Measurements from ENCODE around the gene MXI1. TPM values are rescaled to one million over a fixed set of nuclear protein-coding genes. Genes with fewer than 3 reads are reported as not detected.

The MXI1 gene
- total RNA-seq, 1 experiment from 2014 or later, result 17.3 TPM

DNA sequence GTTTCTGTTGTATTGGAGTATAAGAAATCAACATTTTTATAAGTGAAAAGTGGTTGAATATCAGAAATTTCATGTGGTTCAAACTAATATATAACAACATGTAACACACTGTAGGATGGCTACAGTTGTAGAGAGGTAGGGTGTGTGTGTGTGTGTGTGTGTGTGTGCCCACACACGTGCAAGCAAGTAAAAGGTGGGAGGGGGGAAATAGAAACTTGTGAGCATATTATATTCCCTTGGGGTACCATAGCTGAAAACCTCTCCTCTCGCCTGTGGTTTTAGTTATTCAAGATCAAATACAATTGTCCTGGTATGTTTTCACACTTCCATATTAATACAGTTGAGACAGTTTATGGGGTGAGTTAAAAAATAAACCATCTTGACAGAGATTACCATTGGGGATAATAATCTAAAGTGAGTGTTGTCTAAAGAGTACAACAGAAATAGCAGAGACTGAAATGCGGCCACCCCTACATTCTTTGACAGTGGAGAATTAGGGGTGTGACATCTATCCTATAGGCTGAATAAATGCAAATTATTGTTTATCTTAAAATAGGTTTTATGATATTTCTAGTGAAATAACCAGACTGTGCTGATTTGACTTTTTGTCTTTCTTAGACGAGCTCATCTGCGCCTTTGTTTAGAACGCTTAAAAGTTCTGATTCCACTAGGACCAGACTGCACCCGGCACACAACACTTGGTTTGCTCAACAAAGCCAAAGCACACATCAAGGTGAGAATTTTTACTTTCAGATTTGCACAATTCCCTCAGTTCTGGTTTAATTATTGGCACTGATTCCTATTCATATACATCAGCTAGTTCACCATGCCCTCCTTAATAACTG lies 71.4 kb downstream of the MXI1 start:
- Histone ChIP-seq H3K4me3 (ENCODE audit: low read depth, low read length, poor library complexity, severe bottlenecking) (no peak overlapping the region), H3K27ac (ENCODE audit: low read depth, low read length, poor library complexity, severe bottlenecking) (no peak overlapping the region), H3K36me3 (ENCODE audit: insufficient read depth, low read length, poor library complexity, severe bottlenecking) (no peaks in the 10 kb centered on the region), H3K27me3 (replicated peaks; ENCODE audit: insufficient read depth, low read depth, low read length, poor library complexity) (no peaks in the 10 kb centered on the region), H3K9me3 (ENCODE audit: low read depth, low read length, poor library complexity, severe bottlenecking) (no peaks in the 10 kb centered on the region), H3K4me1 (ENCODE audit: insufficient read depth, low read length, poor library complexity, severe bottlenecking) (peaks cover 15% of the 10 kb centered on the region)
- BruUV-seq (replicated peaks), result no TSS peak
- ChIA-PET CTCF (interaction anchor here (1.0 kb wide), 1 partner anchor 141 kb away, joined by 3 read pairs; no protein-coding TSS in a partner anchor), POLR2A (ENCODE audit: low non-redundant PET) (no interaction called here)
- no peak for TF ChIP-seq EZH2 (IDR thresholded peaks at IDR 0.05; ENCODE audit: borderline replicate concordance, low read depth, low read length, poor library complexity, severe bottlenecking)
- TF ChIP-seq, protein P1, sequence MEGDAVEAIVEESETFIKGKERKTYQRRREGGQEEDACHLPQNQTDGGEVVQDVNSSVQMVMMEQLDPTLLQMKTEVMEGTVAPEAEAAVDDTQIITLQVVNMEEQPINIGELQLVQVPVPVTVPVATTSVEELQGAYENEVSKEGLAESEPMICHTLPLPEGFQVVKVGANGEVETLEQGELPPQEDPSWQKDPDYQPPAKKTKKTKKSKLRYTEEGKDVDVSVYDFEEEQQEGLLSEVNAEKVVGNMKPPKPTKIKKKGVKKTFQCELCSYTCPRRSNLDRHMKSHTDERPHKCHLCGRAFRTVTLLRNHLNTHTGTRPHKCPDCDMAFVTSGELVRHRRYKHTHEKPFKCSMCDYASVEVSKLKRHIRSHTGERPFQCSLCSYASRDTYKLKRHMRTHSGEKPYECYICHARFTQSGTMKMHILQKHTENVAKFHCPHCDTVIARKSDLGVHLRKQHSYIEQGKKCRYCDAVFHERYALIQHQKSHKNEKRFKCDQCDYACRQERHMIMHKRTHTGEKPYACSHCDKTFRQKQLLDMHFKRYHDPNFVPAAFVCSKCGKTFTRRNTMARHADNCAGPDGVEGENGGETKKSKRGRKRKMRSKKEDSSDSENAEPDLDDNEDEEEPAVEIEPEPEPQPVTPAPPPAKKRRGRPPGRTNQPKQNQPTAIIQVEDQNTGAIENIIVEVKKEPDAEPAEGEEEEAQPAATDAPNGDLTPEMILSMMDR (conservative IDR thresholded peaks at IDR 0.05; ENCODE audit: low read depth, low read length), result no peak
- no peak for DNase-seq (ENCODE audit: low spot score)
- intact Hi-C loops (cut with micrococcal nuclease; ENCODE audit: unreplicated experiment), result loop anchor here (1.0 to 10.0 kb wide), 5 partner anchors 51 to 394 kb away; no protein-coding TSS in a partner anchor

DNA sequence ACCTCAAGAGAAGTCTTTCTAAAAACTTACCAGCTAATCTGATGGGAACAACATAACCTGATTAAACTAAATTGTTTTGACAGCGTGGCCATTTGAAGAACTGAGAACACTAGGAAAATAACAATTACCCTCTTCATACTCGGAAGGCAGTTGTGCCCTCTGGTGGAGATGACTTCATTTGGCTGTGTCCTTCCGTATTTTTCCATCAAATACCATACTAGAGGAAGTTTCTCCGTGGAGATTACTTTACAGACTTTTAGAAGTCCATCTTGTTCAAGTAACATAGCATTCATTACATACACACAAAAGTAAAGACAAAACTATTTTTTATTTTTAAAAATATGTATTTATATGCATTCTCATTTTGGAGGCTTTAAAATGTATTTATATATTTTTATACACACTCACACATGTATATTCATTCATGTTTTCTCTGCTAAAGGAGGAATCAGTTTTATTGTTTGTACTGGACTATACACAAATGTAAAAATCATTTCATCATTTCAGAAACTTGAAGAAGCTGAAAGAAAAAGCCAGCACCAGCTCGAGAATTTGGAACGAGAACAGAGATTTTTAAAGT lies 72.1 kb downstream of the MXI1 start:
- H3K36me3 ChIP-seq (ENCODE audit: insufficient read depth, low read length, poor library complexity, severe bottlenecking), result no peaks in the 10 kb centered on the region
- DNase-seq (ENCODE audit: low spot score), result peak; percentile 78
- BruUV-seq (replicated peaks), result no TSS peak
- H3K4me1 ChIP-seq (ENCODE audit: insufficient read depth, low read length, poor library complexity, severe bottlenecking), result peaks cover 8% of the 10 kb centered on the region
- POLR2A ChIA-PET (ENCODE audit: low non-redundant PET), result no interaction called here
- H3K27ac ChIP-seq (ENCODE audit: low read depth, low read length, poor library complexity, severe bottlenecking), result no peak overlapping the region
- H3K4me3 ChIP-seq (ENCODE audit: low read depth, low read length, poor library complexity, severe bottlenecking), result no peak overlapping the region
- no peaks in the 10 kb centered on the region for H3K27me3 ChIP-seq (replicated peaks; ENCODE audit: insufficient read depth, low read depth, low read length, poor library complexity)
- TF ChIP-seq, protein P1 (conservative IDR thresholded peaks at IDR 0.05; ENCODE audit: low read depth, low read length), result peak; percentile 83
- no peak for TF ChIP-seq EZH2 (IDR thresholded peaks at IDR 0.05; ENCODE audit: borderline replicate concordance, low read depth, low read length, poor library complexity, severe bottlenecking)
- intact Hi-C loops (cut with micrococcal nuclease; ENCODE audit: unreplicated experiment), result loop anchor here (1.0 to 10.0 kb wide), 5 partner anchors 52 to 395 kb away; no protein-coding TSS in a partner anchor
- H3K9me3 ChIP-seq (ENCODE audit: low read depth, low read length, poor library complexity, severe bottlenecking), result no peaks in the 10 kb centered on the region
- CTCF ChIA-PET, result no interaction called here

DNA sequence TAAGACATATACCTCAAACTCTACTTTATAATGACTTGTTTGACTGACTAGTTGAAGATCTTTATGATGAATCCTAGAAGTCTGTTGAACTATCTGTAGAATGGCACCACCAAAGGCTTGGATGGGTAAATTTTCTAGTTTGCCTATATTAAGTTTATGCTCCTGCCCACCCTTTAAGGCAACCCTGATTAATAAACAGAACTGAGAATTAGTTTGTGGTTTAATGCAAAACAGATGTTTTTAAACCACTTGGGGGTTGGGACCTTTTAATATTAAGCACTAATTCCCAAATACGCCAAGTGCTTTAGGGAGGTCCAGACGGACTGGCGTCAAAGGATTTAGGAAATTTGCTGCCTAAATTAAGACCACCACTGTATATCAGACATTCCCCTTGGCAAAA lies 76.9 kb downstream of the MXI1 start:
- BruUV-seq (replicated peaks), result no TSS peak
- intact Hi-C loops (cut with micrococcal nuclease; ENCODE audit: unreplicated experiment), result no loop called here
- Histone ChIP-seq H3K4me1 (ENCODE audit: insufficient read depth, low read length, poor library complexity, severe bottlenecking) (peaks cover under 1% of the 10 kb centered on the region), H3K9me3 (ENCODE audit: low read depth, low read length, poor library complexity, severe bottlenecking) (no peaks in the 10 kb centered on the region), H3K36me3 (ENCODE audit: insufficient read depth, low read length, poor library complexity, severe bottlenecking) (peaks cover 24% of the 10 kb centered on the region), H3K27ac (ENCODE audit: low read depth, low read length, poor library complexity, severe bottlenecking) (no peak overlapping the region), H3K27me3 (replicated peaks; ENCODE audit: insufficient read depth, low read depth, low read length, poor library complexity) (no peaks in the 10 kb centered on the region), H3K4me3 (ENCODE audit: low read depth, low read length, poor library complexity, severe bottlenecking) (no peak overlapping the region)
- ChIA-PET POLR2A (ENCODE audit: low non-redundant PET) (no interaction called here), CTCF (no interaction called here)
- TF ChIP-seq, protein P1 (conservative IDR thresholded peaks at IDR 0.05; ENCODE audit: low read depth, low read length), result no peak
- DNase-seq (ENCODE audit: low spot score), result no peak
